Neuronal stem cell (in vitro differentiated cells): ENCODE data around the gene DBT.

Experiments
- DNase-seq: peaks from one replicate; pipeline ENCODE4 v3.0.0-alpha.2; 2013; ENCODE audit warnings: low spot score
- H2AFZ ChIP-seq: one replicate; pipeline ENCODE4 v1.6.1; 2013; ENCODE audit warnings: mild to moderate bottlenecking, low read length, inconsistent platforms
- H2AK5ac ChIP-seq: 2 replicates; pipeline ENCODE4 v1.6.1; 2013; ENCODE audit warnings: low read depth, mild to moderate bottlenecking, inconsistent platforms, low read length, moderate library complexity, mixed read lengths
- H2BK120ac ChIP-seq: 2 replicates; pipeline ENCODE4 v1.6.1; 2013; ENCODE audit warnings: low read depth, mild to moderate bottlenecking, inconsistent platforms, low read length, moderate library complexity, mixed read lengths
- H2BK12ac ChIP-seq: one replicate; pipeline ENCODE4 v1.6.1; 2013; ENCODE audit warnings: low read length, inconsistent platforms
- H2BK15ac ChIP-seq: 2 replicates; pipeline ENCODE4 v1.6.1; 2013; ENCODE audit warnings: mild to moderate bottlenecking, low read length, inconsistent platforms, mixed read lengths
- H2BK5ac ChIP-seq: one replicate; pipeline ENCODE4 v1.6.1; 2013; ENCODE audit warnings: inconsistent platforms, mild to moderate bottlenecking, low read length, moderate library complexity
- H3K14ac ChIP-seq: one replicate; pipeline ENCODE4 v1.6.1; 2013; ENCODE audit warnings: low read length, inconsistent platforms
- H3K18ac ChIP-seq: 2 replicates; pipeline ENCODE4 v1.6.1; 2013; ENCODE audit warnings: low read length, inconsistent platforms
- H3K23ac ChIP-seq: 2 replicates; pipeline ENCODE4 v1.6.1; 2013; ENCODE audit warnings: low read depth, mild to moderate bottlenecking, mixed read lengths, low read length, inconsistent platforms; ENCODE audit not compliant: poor library complexity
- H3K27ac ChIP-seq: replicated peaks from 3 replicates; pipeline ENCODE4 v1.5.1; 2013; ENCODE audit warnings: low read length, inconsistent platforms
- H3K27me3 ChIP-seq, 3 experiments: 2 replicates each; pipeline ENCODE4 v1.6.1; 2013; ENCODE audit warnings: low read length in 3 of 3, mild to moderate bottlenecking in 2 of 3, inconsistent platforms in 1 of 3, low read depth in 1 of 3, mixed read lengths in 1 of 3, moderate library complexity in 1 of 3; ENCODE audit not compliant: control insufficient read depth in 3 of 3, insufficient read depth in 3 of 3
- H3K36me3 ChIP-seq, 2 donors: replicated peaks in 1 of 2; 2 replicates each; pipeline ENCODE4 v1.6.1; 2013; ENCODE audit warnings: low read length in 2 of 2; ENCODE audit not compliant: control insufficient read depth in 2 of 2, insufficient read depth in 2 of 2
- H3K4ac ChIP-seq: 2 replicates; pipeline ENCODE4 v1.6.1; 2013; ENCODE audit warnings: inconsistent platforms, mild to moderate bottlenecking, low read length, moderate library complexity
- H3K4me1 ChIP-seq, 2 donors: 1 replicate in 1 of 2; 2 replicates in 1 of 2; pipeline ENCODE4 v1.6.1; 2013; ENCODE audit warnings: low read length in 2 of 2, low read depth in 1 of 2; ENCODE audit not compliant: control insufficient read depth in 2 of 2, insufficient read depth in 1 of 2
- H3K4me2 ChIP-seq: one replicate; pipeline ENCODE4 v1.6.1; 2013; ENCODE audit warnings: mild to moderate bottlenecking, low read length, inconsistent platforms; ENCODE audit not compliant: insufficient read depth, poor library complexity, severe bottlenecking
- H3K4me3 ChIP-seq, 2 donors: 2 replicates each; pipeline ENCODE4 v1.5.1; 2013; ENCODE audit warnings: low read length in 2 of 2, mild to moderate bottlenecking in 2 of 2, inconsistent platforms in 1 of 2, moderate library complexity in 1 of 2
- H3K79me1 ChIP-seq: one replicate; pipeline ENCODE4 v1.6.1; 2013; ENCODE audit warnings: low read depth, mild to moderate bottlenecking, inconsistent platforms, low read length, moderate library complexity
- H3K9ac ChIP-seq: one replicate; pipeline ENCODE4 v1.6.1; 2013; ENCODE audit warnings: mild to moderate bottlenecking, low read depth, low read length, inconsistent platforms; ENCODE audit not compliant: poor library complexity
- H3K9me3 ChIP-seq, 2 donors: replicated peaks in 1 of 2; 2 replicates each; pipeline versions ENCODE3 to v1.6.1; 2013; ENCODE audit warnings: low read length in 2 of 2, mild to moderate bottlenecking in 2 of 2, inconsistent platforms in 1 of 2, low read depth in 1 of 2, mixed read lengths in 1 of 2, moderate library complexity in 1 of 2; ENCODE audit not compliant: control insufficient read depth in 2 of 2, insufficient read depth in 1 of 2
- H4K8ac ChIP-seq: one replicate; pipeline ENCODE4 v1.6.1; 2013; ENCODE audit warnings: low read depth, mild to moderate bottlenecking, inconsistent platforms, low read length, moderate library complexity
- H4K91ac ChIP-seq: one replicate; pipeline ENCODE4 v1.6.1; 2013; ENCODE audit warnings: low read length, low read depth, mild to moderate bottlenecking, inconsistent platforms; ENCODE audit not compliant: poor library complexity
- WGBS, 2 donors: extraction: QIAGEN DNeasy Blood & Tissue Kit; methylation state at CpG; one replicate each; pipeline ENCODE4 v1.1.7; 2013; ENCODE audit warnings: missing lambda C conversion rate in 2 of 2, mixed read lengths in 1 of 2; ENCODE audit not compliant: insufficient read length in 2 of 2, insufficient replicate concordance in 1 of 2; ENCODE audit errors: extremely low coverage in 2 of 2; 5-methylcytosine and 5-hydroxymethylcytosine counted together

The DBT gene

GRCh38 chr1:100267284-100267683, 17.6 kb upstream of the DBT start:
- Histone ChIP-seq H2AFZ (no peak overlapping the region), H3K14ac (no peak overlapping the region), H3K4me1 (peaks cover 0 to 9% of the 10 kb centered on the region in 2 donors), H2AK5ac (no peak overlapping the region), H2BK15ac (no peak overlapping the region), H3K4me2 (no peak overlapping the region), H2BK5ac (no peak overlapping the region), H3K27me3 (no peaks in the 10 kb centered on the region), H3K79me1 (peaks cover 3% of the 10 kb centered on the region), H3K36me3 (peaks cover 18 to 57% of the 10 kb centered on the region in 2 donors), H3K18ac (no peak overlapping the region), H2BK120ac (no peak overlapping the region), H3K9ac (no peak overlapping the region), H3K4ac (no peak overlapping the region), H3K27ac (no peak overlapping the region), H3K23ac (no peak overlapping the region), H2BK12ac (no peak overlapping the region), H4K91ac (no peak overlapping the region), H3K4me3 (peak overlapping the region in 1 of 2 donors; percentile 71), H4K8ac (no peak overlapping the region), H3K9me3 (peaks cover 0 to 9% of the 10 kb centered on the region in 2 donors)
- no CpG with 5 or more reads among the region's 1 CpG for WGBS, 2 donors
- no peak for DNase-seq

GRCh38 chr1:100266741-100267140, 17.1 kb upstream of the DBT start:
- Histone ChIP-seq H2BK120ac (no peak overlapping the region), H4K8ac (no peak overlapping the region), H3K9me3 (peaks cover 0 to 9% of the 10 kb centered on the region in 2 donors), H3K79me1 (peaks cover 3% of the 10 kb centered on the region), H3K4me2 (peak overlapping the region; percentile 94), H3K36me3 (peaks cover 17 to 51% of the 10 kb centered on the region in 2 donors), H3K9ac (peak overlapping the region; percentile 93), H2AFZ (peak overlapping the region; percentile 82), H3K23ac (no peak overlapping the region), H3K4ac (no peak overlapping the region), H3K18ac (peak overlapping the region; percentile 93), H2BK15ac (no peak overlapping the region), H2AK5ac (peak overlapping the region; percentile 6), H4K91ac (no peak overlapping the region), H3K27me3 (no peaks in the 10 kb centered on the region), H2BK5ac (no peak overlapping the region), H3K14ac (no peak overlapping the region), H3K4me1 (peaks cover 0 to 9% of the 10 kb centered on the region in 2 donors), H2BK12ac (no peak overlapping the region), H3K4me3 (peak overlapping the region; percentile 71 to 96), H3K27ac (no peak overlapping the region)
- WGBS, 2 donors = no CpG with 5 or more reads among the region's 8 CpGs
- DNase-seq = no peak

DNA sequence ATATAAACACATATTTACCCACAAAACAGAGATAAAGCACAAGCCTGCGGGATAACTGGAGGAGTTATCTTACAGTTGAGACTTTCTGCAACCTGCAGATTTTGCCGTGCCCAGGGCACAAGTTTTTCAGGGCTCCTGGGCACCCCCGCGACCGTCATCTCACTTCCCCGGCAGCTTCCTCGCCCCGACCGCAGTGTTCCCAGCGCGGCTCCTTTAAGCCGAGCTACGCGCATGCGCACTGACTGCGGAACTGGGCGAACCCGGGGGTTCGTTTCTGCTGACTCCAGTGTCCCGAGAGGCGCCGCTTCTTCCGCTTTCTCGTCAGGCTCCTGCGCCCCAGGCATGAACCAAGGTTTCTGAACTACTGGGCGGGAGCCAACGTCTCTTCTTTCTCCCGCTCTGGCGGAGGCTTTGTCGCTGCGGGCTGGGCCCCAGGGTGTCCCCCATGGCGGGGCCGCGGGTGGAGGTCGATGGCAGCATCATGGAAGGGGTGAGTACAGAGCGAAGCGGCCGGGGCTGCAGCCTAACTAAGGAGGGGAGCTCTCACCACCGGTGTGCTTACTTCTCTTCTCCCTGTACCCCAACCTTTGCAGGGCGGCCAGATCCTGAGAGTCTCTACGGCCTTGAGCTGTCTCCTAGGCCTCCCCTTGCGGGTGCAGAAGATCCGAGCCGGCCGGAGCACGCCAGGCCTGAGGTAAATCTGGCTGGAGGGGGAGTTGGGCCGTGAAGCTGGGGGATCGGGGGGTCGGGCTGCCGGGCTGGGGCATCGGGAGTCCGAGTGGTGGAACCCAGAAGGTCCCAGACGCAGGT, 16.5 kb upstream of the DBT start, which contains the start of gene RTCA:
RTCA (plus strand) TSS at position 286 of the 810 bp plus-strand sequence; CDS start at position 446, 160 bp downstream.
- Histone ChIP-seq H2BK120ac (no peak within 1 kb of the TSS), H3K4ac (no peak within 1 kb of the TSS), H3K79me1 (peaks cover 3% of the 10 kb centered on the region), H3K27ac (peak within 1 kb of the TSS; percentile 67), H3K36me3 (peaks cover 15 to 45% of the 10 kb centered on the region in 2 donors), H4K91ac (no peak within 1 kb of the TSS), H4K8ac (peak within 1 kb of the TSS; percentile 92), H3K9me3 (peaks cover 0 to 12% of the 10 kb centered on the region in 2 donors), H2BK15ac (no peak within 1 kb of the TSS), H3K27me3 (no peaks in the 10 kb centered on the region), H3K9ac (peak within 1 kb of the TSS; percentile 93), H3K4me3 (peak within 1 kb of the TSS; percentile 71 to 96), H3K23ac (peak within 1 kb of the TSS; percentile 18), H3K14ac (peak within 1 kb of the TSS; percentile 57), H3K4me2 (peak within 1 kb of the TSS; percentile 94), H2AK5ac (peak within 1 kb of the TSS; percentile 6), H2BK12ac (no peak within 1 kb of the TSS), H2BK5ac (peak within 1 kb of the TSS; percentile 79), H3K4me1 (peaks cover 0 to 9% of the 10 kb centered on the region in 2 donors), H3K18ac (peak within 1 kb of the TSS; percentile 93), H2AFZ (peak within 1 kb of the TSS; percentile 82)
- peak; percentile 92 for DNase-seq
- WGBS, 2 donors = no CpG with 5 or more reads among the region's 53 CpGs

GRCh38 chr1:100265562-100265930, 15.9 kb upstream of the DBT start:
- Histone ChIP-seq H3K79me1 (peaks cover 3% of the 10 kb centered on the region), H3K9me3 (peaks cover 0 to 13% of the 10 kb centered on the region in 2 donors), H4K91ac (no peak overlapping the region), H3K4me1 (peaks cover 0 to 9% of the 10 kb centered on the region in 2 donors), H3K4ac (no peak overlapping the region), H3K23ac (no peak overlapping the region), H2AK5ac (no peak overlapping the region), H3K27me3 (no peaks in the 10 kb centered on the region), H2AFZ (peak overlapping the region; percentile 82), H2BK15ac (no peak overlapping the region), H2BK12ac (no peak overlapping the region), H3K18ac (no peak overlapping the region), H3K4me2 (peak overlapping the region; percentile 81), H3K4me3 (peak overlapping the region; percentile 71 to 96), H3K36me3 (peaks cover 12 to 39% of the 10 kb centered on the region in 2 donors), H3K14ac (no peak overlapping the region), H3K27ac (no peak overlapping the region), H4K8ac (no peak overlapping the region), H3K9ac (no peak overlapping the region), H2BK120ac (no peak overlapping the region), H2BK5ac (no peak overlapping the region)
- DNase-seq = no peak
- no CpG with 5 or more reads among the region's 12 CpGs for WGBS, 2 donors
